ENCODE measurements around the gene RNF34.

The RNF34 gene

DNA sequence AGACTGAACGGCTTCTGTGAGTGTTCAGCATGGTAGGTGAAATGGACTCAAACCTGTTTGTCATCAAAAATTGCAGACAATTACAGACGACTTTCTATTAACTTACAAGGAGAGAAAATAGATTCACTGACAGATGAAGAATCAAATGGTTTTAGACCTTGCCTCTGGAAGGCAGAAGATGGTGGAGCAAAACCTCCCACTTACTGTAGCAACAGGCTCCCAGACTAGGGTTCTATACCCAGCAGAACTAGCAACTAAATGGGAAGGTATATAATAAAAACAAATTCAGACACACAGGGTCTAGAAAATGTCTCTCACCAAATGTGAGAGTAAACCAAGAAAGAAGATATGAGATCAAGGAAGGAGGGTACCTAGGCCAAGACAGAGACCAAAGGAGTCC is 36.8 kb downstream of the RNF34 start:
- no peak overlapping the region for H3K4me3 ChIP-seq (ENCODE audit: low read depth, low read length)

DNA sequence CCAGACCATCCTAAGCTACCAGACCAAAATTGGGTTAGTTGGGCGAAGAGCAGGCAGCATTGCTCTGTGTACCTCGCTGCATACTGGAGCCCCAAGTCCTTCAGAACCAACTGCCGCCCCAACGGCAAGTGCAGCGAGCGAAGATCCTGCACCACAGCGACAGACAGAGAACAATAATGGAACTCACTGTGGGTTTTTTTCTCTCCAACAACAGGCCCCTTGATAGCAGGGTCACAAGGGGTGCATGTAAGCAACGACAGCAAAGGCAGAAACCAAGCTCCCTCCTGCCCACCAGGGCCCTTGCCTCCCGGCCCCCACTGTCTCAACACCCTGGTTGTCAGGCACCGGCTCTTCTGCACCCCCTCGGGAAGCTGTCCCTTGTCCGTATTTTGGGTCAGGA is 39.0 kb downstream of the RNF34 start:
- no peak overlapping the region for H3K4me3 ChIP-seq (ENCODE audit: low read depth, low read length)

- no peak overlapping the region for H3K4me3 ChIP-seq (ENCODE audit: low read depth, low read length)
Measured at GRCh38 chr12:121439715-121440114, 39.8 kb downstream of the RNF34 start.

DNA sequence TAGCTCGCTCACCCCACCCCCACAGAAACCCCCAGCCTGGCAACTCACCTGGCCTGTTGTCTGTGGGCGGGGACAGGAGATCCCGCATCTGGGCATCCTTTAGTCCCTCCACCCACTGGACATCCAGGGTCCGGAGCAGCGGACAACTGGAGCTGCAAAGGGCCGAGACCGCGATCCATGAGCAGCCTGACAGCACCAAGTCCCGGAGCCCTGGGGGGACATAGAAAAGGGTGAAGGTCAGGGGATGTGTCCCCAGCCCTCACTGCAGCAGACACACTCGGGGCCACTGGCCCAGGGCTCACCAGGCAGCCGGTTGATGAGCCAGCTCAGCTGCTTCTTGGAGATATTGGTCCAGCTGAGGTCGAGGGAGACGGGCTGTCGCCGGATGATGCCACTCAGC is 40.9 kb downstream of the RNF34 start:
- H3K4me3 ChIP-seq (ENCODE audit: low read depth, low read length) = no peak overlapping the region

DNA sequence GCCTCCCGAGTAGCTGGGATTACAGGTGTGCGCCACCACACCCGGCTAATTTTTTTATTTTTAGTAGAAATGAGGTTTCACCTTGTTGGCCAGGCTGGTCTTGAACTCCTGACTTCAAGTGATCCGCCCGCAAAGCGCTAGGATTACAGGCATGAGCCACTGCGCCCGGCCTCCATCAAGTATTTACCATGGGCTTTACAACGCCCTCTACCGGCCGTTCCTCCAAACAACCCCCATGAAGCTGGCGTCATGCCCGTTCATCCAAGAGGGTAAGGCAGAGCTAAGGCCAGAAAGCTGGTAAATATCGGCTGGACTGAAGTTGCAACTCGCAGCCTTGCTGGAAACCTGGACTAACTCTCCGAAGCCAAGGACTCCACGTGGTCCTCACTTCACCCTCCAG is 41.6 kb downstream of the RNF34 start:
- no peak overlapping the region for H3K4me3 ChIP-seq (ENCODE audit: low read depth, low read length)

DNA sequence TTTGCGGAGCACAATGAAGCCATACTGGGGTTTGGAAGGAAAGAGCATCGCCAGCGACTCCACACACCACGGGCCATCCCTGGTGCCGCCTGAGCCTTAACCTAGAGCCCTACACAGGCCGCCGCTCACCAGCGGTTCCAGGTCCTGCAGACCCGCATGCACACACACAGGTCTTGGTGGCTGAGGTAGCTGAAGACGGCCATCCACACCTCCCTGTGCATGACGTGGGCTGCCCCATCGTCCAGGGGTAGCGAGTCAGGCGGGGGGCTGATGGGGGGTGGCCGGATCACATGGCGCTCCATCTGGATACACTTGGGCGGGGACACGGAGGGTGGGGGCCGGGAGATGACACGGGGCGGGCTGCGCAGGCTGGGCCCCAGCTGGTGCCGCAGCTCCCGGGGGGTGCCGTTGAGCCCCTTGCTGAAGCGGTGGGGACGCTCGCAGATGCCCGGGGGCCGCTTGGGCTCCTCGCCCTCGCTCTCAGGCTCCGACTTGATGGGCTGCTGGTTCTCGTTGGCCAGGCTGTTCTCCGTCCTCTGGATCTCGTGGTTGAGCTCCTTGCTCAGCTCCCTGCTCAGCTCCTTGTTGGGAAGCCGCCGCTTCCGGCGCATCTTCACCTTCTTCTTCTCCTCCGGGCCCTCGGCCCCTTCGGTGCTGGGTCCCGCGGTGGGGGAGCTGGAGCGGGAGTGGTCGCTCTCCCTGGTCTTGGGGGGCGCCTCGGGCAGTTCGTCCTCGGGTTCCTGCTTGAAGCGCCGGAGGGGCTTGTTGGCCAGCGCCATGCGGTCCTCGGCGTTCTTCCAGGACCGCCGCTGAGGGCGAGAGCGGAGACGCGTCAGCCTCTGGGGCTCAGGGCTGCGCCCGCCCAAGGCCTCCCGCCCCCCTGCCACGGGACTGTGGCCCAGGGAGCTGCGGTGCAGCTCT is 42.4 kb downstream of the RNF34 start:
- no peak overlapping the region for H3K4me3 ChIP-seq (ENCODE audit: low read depth, low read length)

- H3K4me3 ChIP-seq (ENCODE audit: low read depth, low read length) = no peak overlapping the region
Measured at GRCh38 chr12:121443193-121443870, 43.4 kb downstream of the RNF34 start.

DNA sequence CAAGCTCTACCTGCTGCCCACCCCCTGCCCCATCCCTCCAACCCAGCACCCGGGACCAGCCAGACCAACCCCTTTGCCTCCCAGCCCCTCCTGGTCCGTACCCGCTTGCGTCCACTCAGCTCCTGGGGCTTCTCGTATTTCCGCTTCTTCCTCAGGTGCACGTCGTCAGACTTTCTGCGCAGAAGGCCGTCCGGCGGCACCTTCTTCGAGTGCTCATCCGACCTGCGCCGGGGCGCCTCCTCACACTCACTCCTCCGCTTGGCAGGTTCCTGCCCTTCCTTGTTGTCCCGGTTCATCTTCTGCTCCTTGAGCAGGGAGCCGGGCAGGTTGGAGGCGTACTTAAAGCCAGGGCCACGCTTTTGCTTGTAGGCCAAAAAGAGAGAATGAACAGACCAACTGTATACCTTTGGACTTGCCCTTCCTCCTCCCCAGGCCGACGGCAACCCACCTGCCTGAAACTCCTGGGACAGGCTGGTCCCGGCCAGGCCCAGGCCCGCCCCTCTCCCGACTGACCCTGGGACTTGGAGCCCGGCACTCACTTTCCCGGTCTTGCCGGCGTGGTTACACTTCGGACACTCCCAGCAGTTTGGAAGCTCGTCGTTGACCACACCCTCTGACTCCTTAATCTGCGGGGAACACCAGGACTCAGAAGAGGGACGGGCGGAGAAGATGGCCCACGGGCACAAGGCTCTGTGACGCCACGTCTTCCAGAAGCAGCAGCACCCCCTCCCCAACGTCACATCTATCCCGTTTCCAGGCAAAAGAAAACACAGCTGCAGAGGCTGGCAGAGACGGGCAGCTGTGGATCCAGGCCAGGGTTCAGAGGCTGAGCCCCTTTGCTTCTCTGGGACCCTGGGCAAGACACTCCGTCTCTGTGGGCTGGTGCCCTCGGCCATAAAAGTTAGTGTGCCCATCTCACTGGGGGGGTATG is 44.3 kb downstream of the RNF34 start:
- no peak overlapping the region for H3K4me3 ChIP-seq (ENCODE audit: low read depth, low read length)

GRCh38 chr12:121444842-121445202 is 44.9 kb downstream of the RNF34 start:
- H3K4me3 ChIP-seq (ENCODE audit: low read depth, low read length) = no peak overlapping the region

- no peak overlapping the region for H3K4me3 ChIP-seq (ENCODE audit: low read depth, low read length)
Measured at GRCh38 chr12:121446750-121447149, 46.8 kb downstream of the RNF34 start.

GRCh38 chr12:121448771-121449315 is 48.9 kb downstream of the RNF34 start:
- no peak overlapping the region for H3K4me3 ChIP-seq (ENCODE audit: low read depth, low read length)

DNA sequence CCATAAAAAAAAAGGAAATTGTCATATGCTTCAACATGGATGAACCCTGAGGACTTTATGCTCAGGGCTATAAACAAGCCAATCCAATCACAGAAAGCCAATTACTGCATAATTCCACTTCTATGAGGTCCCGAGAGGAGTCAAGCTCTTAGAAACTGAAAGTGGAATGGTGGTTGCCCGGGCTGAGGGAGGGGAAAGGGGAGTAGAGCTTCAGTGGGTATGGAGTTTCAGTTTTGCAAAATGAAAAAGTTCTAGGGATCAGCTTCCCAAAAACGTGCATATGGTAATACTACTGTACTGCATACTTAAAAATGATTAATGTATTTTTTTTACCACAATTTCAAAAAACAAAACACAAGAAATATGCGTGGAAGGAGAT is 52.0 kb downstream of the RNF34 start:
- no peak overlapping the region for H3K4me3 ChIP-seq (ENCODE audit: low read depth, low read length)

- no peak overlapping the region for H3K4me3 ChIP-seq (ENCODE audit: low read depth, low read length)
Measured at GRCh38 chr12:121452340-121452984, 52.5 kb downstream of the RNF34 start.

DNA sequence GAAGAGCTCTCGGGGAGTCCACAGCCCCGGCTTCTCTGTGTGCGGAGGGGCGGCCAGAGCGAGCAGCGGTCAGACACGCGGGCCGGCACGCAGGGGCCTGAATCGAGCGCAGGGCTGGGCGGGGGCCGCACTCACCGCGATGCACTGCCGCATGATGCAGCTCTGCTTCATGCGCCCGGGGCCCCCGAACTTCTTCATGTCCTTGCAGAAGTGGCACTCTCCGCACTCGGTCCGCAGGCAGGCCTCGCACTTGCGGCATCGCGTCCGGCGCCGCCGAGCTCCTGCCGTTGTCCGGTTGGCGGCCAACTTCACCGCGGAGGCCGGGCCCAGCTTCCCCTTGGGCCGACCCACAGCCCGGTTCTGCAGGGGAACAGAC is 53.1 kb downstream of the RNF34 start:
- H3K4me3 ChIP-seq (ENCODE audit: low read depth, low read length) = no peak overlapping the region

- H3K4me3 ChIP-seq (ENCODE audit: low read depth, low read length) = no peak overlapping the region
Measured at GRCh38 chr12:121453629-121454028, 53.7 kb downstream of the RNF34 start.

- H3K4me3 ChIP-seq (ENCODE audit: low read depth, low read length) = no peak overlapping the region
Measured at GRCh38 chr12:121454921-121455320, 55.0 kb downstream of the RNF34 start.

DNA sequence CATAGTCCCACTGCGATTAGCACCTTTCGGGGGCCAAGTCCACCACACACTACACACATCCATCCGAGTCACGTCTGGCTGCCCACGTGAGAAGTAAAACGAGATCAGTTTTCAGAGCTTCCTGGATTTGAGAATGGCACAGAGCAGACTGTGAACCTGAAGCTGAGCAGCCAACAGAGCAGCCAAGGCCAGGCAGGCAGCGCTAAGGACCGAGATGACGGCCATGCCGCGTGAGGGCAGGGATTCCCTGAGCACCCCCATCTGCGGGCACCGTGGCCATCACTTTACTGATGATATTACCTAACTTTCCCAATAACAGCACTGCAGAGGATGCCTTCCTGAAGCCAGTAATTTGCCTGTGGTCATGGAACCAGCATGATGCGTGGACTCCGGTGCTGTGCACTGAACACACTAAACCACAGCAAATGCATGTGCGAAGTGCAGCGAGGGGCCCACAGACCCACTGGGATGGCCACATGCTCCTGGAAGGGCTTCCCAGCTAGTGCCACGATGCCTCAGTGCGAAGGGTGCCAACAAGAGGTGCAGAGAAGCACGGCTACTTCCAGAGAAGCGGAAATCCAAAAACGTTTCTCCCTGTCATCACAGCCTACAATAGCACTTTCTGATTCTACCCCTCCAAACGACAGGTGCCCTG is 56.0 kb downstream of the RNF34 start:
- no peak overlapping the region for H3K4me3 ChIP-seq (ENCODE audit: low read depth, low read length)

DNA sequence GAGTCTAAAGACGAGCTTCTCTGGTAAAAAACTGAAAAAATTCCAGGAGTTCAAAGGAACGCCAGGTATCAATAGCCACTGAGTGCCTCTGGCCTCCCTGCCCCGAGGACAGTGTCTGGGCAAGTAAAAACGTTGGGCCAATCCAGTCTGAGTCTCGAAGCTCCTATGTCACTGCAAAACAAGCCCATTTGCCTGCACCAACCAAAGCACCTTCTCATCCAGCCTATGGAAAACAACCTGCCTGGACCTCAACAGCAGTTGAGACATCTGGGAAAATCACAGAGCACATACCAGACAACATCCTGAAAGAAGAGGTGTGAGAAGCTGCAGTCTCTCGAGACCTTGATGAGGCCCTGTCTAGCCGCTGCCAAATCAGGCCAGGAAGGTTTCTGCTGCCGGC is 56.6 kb downstream of the RNF34 start:
- H3K4me3 ChIP-seq (ENCODE audit: low read depth, low read length) = no peak overlapping the region

DNA sequence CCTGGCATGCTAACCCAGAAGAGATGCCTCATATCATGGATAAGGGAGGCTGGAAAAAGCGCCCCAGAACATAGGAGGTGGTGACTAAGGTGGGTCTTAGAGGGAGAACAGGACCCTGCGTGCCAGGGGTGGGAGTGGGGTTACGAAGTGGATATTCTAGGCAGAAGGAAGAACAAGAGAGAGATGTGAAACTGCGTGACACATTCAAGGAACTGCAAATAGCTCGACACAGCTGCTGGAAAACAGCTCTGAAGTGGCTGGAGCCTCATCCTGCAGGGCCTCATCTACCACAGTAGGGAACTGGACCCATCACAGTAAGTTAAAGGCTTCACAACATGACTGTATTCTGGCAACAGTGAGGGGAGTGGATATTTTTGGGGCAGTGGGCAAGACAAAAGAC is 61.1 kb downstream of the RNF34 start:
- H3K4me3 ChIP-seq (ENCODE audit: low read depth, low read length) = no peak overlapping the region

DNA sequence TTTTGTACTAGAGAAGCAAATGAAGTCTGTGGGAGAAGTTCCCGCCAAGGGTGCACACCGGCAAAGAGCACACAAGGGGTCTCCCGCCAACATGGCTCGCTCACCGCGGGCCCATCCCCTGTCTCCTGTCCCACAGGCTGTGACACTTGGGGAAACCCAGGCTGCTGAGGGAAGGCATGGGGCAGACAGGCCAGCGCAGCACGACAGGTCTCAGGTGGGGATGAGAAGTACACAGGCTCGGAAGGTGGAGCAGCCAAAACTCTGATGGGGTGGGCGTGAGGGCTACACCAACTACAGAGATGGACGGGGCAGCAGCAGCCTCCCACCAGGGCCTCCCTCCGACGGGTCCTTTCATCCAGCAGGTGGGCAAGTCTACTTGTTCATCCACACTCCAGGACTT is 64.4 kb downstream of the RNF34 start:
- no peak overlapping the region for H3K4me3 ChIP-seq (ENCODE audit: low read depth, low read length)

Measured in iPS-11a (cell line).